ENCODE results near the gene FAM111A.

FAM111A gene

GRCh38 chr11:59201353-59201752, 58.7 kb downstream of the FAM111A start:
- DNase-seq = no peak
